Nephron progenitor cell (in vitro differentiated cells): ENCODE measurements around the gene ADNP2.
A peak's percentile ranks its signal among the peaks of the same experiment; 100 is the strongest.

Source experiments
- DNase-seq: peaks from one replicate; pipeline ENCODE4 v3.0.0; 2021
- H3K27ac Mint-ChIP-seq: 2 replicates; pipeline ENCODE4 v1.8.0; 2021; ENCODE audit warnings: mild to moderate bottlenecking, moderate library complexity, mixed read lengths
- H3K27me3 Mint-ChIP-seq: 2 replicates; pipeline ENCODE4 v1.8.0; 2021; ENCODE audit warnings: mild to moderate bottlenecking, low read depth, mixed read lengths; ENCODE audit not compliant: poor library complexity
- H3K36me3 Mint-ChIP-seq: 2 replicates; pipeline ENCODE4 v1.8.0; 2021; ENCODE audit warnings: low read depth, mixed read lengths
- H3K4me1 Mint-ChIP-seq: 2 replicates; pipeline ENCODE4 v1.8.0; 2021; ENCODE audit warnings: mixed read lengths
- H3K4me3 Mint-ChIP-seq: 2 replicates; pipeline ENCODE4 v1.8.0; 2021; ENCODE audit warnings: mild to moderate bottlenecking, moderate library complexity, mixed read lengths
- H3K9me3 Mint-ChIP-seq: 2 replicates; pipeline ENCODE4 v1.8.0; 2021; ENCODE audit warnings: mild to moderate bottlenecking, moderate library complexity, mixed read lengths
- TF ChIP-seq, protein P1 (sequence below): fragments of 200-600 bp; sonication (generic); IDR thresholded peaks from 2 replicates; pipeline ENCODE4 v1.5.0; 2021; ENCODE audit warnings: antibody characterized with exemption

The ADNP2 gene

DNA sequence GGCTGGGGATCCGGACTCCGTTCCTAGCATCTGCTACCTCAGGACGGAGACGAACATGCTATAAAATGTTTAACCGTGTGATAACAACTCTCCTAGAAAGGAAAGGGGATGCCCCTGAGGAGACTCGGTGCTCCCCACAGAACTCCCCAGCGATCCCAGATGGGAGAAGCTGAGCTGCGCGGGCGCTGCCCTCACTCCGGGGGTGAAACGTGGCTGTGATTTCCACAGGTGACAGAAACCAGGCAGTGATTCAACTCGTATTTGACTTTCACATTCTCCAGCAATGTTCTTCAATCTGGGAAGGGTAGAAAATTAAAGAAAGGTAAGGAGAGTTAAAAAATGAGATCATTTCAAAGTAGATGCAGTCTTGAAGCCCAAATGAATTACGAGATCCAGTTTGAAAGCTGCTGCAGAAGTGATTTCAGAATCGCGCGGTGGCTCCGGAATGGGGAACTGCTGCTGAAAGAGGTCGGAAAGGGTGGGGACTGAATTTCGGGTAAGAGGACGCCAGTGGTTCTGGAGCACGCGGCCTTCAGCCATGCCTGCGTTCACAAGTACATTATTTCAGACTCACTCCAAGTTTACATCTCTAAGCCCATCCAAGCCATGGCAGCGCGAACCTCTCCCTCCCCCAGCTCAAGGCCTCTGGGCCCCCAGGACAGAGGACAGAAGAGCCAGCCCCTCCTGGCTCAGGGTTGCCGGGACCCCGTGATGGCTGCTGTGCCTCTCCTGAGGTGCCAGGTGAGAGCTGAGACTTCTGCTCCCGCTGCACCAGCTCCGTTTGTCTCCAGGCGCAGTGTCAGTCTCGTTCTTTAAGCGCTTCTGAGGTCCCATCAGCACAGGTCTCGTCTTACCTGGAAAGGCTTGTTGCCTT, 39.5 kb downstream of the ADNP2 start:
- no peaks in the 10 kb centered on the region for H3K9me3 Mint-ChIP-seq
- DNase-seq: no peak
- peaks cover 21% of the 10 kb centered on the region for H3K36me3 Mint-ChIP-seq
- no peaks in the 10 kb centered on the region for H3K27me3 Mint-ChIP-seq
- peak overlapping the region; percentile 84 for H3K4me3 Mint-ChIP-seq
- peak overlapping the region; percentile 42 for H3K27ac Mint-ChIP-seq
- H3K4me1 Mint-ChIP-seq: no peaks in the 10 kb centered on the region
- TF ChIP-seq, protein P1, sequence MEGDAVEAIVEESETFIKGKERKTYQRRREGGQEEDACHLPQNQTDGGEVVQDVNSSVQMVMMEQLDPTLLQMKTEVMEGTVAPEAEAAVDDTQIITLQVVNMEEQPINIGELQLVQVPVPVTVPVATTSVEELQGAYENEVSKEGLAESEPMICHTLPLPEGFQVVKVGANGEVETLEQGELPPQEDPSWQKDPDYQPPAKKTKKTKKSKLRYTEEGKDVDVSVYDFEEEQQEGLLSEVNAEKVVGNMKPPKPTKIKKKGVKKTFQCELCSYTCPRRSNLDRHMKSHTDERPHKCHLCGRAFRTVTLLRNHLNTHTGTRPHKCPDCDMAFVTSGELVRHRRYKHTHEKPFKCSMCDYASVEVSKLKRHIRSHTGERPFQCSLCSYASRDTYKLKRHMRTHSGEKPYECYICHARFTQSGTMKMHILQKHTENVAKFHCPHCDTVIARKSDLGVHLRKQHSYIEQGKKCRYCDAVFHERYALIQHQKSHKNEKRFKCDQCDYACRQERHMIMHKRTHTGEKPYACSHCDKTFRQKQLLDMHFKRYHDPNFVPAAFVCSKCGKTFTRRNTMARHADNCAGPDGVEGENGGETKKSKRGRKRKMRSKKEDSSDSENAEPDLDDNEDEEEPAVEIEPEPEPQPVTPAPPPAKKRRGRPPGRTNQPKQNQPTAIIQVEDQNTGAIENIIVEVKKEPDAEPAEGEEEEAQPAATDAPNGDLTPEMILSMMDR: no peak

DNA sequence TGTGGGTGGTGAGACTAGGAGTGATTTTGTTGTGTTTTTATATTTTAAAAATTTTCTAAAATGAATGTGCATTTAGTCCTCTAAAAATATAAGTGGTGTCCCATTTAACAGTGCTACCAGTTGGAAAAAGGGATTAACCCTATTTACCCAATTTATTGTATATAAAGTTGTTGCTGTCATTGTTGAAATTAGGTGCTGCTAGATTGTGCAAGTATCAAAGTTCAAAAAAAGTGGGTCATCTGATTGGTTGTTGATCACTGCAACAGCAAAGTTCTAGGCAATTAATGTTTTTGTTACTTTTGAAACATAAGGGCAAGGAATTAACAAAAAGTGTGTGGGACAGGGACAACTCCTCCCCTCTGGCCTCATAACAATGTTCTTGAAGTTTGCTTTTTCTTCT, 40.6 kb downstream of the ADNP2 start:
- H3K9me3 Mint-ChIP-seq: no peaks in the 10 kb centered on the region
- peaks cover 25% of the 10 kb centered on the region for H3K36me3 Mint-ChIP-seq
- H3K27ac Mint-ChIP-seq: no peak overlapping the region
- H3K27me3 Mint-ChIP-seq: no peaks in the 10 kb centered on the region
- H3K4me1 Mint-ChIP-seq: no peaks in the 10 kb centered on the region
- TF ChIP-seq, protein P1: no peak
- no peak for DNase-seq
- no peak overlapping the region for H3K4me3 Mint-ChIP-seq

DNA sequence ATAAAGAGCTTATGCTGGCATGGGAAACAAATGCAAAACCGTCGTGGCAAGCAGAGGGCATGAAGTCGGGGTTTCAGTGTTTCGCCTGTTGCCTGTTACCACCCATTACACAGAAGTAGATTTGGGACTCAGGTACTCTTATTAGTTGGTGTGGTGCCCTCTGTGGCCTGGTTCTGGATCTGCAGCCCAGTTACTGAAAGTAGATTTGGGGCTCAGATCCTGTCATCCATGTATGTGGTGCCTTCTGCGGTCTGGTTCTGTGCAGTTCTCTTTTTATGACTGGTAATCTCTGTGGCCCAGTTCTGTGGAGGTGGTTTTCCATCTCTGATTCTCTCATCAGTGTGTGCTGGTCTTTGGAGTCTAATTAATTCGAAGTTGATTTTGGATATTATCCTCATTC, 45.2 kb downstream of the ADNP2 start:
- no peak for DNase-seq
- Mint-ChIP-seq H3K4me3 (no peak overlapping the region), H3K4me1 (no peaks in the 10 kb centered on the region), H3K9me3 (no peaks in the 10 kb centered on the region), H3K27ac (no peak overlapping the region), H3K36me3 (peaks cover 20% of the 10 kb centered on the region), H3K27me3 (no peaks in the 10 kb centered on the region)
- TF ChIP-seq, protein P1: no peak

DNA sequence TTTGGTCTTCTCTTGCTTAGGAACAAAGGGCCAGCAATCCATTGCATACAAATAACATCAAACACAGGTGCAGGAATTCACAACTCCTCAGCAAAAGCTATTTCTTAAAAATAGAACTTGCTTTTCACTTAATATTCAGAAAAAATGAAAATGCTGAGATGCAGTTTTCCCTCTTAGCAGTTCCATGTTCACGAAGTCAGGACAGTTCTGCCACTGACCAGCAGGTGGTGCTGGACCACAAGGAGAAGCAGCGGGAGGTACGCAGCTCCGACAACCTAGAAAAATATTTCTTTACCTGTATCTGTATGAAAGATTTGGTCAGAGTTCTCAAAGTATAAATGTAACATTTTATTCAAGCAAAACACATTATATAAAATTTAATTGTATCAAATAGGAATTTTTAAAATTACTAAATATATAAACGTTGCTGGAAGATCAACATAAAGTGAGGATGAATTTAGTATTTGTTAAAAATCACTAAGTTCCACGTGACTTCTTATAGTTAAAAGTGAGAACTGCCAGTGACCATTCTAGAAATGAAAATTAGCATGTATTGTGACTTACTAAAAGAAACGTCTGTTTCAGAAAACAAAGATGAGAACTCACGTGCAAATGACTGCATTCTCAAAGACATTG, 48.8 kb downstream of the ADNP2 start:
- Mint-ChIP-seq H3K27ac (no peak overlapping the region), H3K4me3 (no peak overlapping the region), H3K27me3 (no peaks in the 10 kb centered on the region), H3K9me3 (peaks cover 6% of the 10 kb centered on the region), H3K36me3 (peaks cover 37% of the 10 kb centered on the region), H3K4me1 (no peaks in the 10 kb centered on the region)
- peak; percentile 84 for DNase-seq
- TF ChIP-seq, protein P1: peak; percentile 99

DNA sequence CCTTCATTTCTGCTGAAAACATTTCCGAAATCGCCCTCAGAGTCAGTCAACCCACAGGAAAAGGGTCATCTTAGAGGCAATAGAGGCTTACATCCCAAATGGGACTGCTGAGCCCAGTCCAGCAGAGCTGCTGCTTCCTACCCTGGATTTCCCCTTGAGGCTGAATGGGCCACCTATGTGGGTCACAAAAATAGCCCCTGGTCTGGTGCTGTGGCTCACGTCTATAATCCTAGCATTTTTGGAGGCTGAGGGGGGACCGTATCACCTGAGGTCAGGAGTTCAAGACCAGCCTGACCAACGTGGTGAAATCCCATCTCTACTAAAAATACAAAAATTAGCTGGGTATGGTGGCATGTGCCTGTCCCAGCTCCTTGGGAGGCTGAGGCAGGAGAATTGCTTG, 49.3 kb downstream of the ADNP2 start:
- H3K9me3 Mint-ChIP-seq: peaks cover 11% of the 10 kb centered on the region
- peaks cover 43% of the 10 kb centered on the region for H3K36me3 Mint-ChIP-seq
- H3K27ac Mint-ChIP-seq: no peak overlapping the region
- H3K4me3 Mint-ChIP-seq: no peak overlapping the region
- H3K27me3 Mint-ChIP-seq: no peaks in the 10 kb centered on the region
- TF ChIP-seq, protein P1: no peak
- DNase-seq: no peak
- no peaks in the 10 kb centered on the region for H3K4me1 Mint-ChIP-seq
